OCI-LY7 (cell line): Measurements from ENCODE around the gene ZNF804A. TPM values are rescaled to one million over a fixed set of nuclear protein-coding genes. Genes with fewer than 3 reads are reported as not detected.

Experiments used
- BruUV-seq: library from RNA; stranded (reverse); fragments of 400-500 nt; replicated peaks from 2 replicates; lab custom pipeline; 2021; lab: Mats Ljungman, UMichigan
- CTCF ChIA-PET: fragments of 300-600 bp; sonication (Branson Sonifier 250); formaldehyde crosslinking; loops from one replicate; lab custom pipeline; 2022; ENCODE audit warnings: antibody characterized with exemption; ENCODE audit not compliant: unreplicated experiment; lab: Charles Lee
- POLR2A ChIA-PET: fragments of 300-600 bp; sonication (Branson Sonifier 250); formaldehyde crosslinking; loops from one replicate; lab custom pipeline; 2022; ENCODE audit warnings: antibody characterized with exemption; lab: Charles Lee
- DNase-seq: peaks from one replicate; pipeline ENCODE4 v3.0.0-alpha.2; 2015; ENCODE audit warnings: low spot score
- H2AFZ ChIP-seq: fragments of 200-600 bp; sonication (generic), shearing (Covaris generic); 2 replicates; pipeline ENCODE4 v1.6.1; 2014; ENCODE audit warnings: mild to moderate bottlenecking, antibody characterized with exemption, low read length, moderate library complexity
- H3K27ac ChIP-seq: fragments of 200-600 bp; sonication (generic); 2 replicates; pipeline ENCODE4 v1.5.1; 2014; ENCODE audit warnings: mixed run types, low read depth, mild to moderate bottlenecking, moderate library complexity, low read length, inconsistent platforms; ENCODE audit not compliant: poor library complexity, severe bottlenecking
- H3K36me3 ChIP-seq: fragments of 200-600 bp; sonication (generic); 2 replicates; pipeline ENCODE4 v1.6.1; 2014; ENCODE audit warnings: mild to moderate bottlenecking, antibody characterized with exemption, low read length, moderate library complexity, mixed read lengths; ENCODE audit not compliant: insufficient read depth
- H3K4me1 ChIP-seq: fragments of 200-600 bp; sonication (generic); 2 replicates; pipeline ENCODE4 v1.5.1; 2014; ENCODE audit warnings: mild to moderate bottlenecking, low read length; ENCODE audit not compliant: insufficient read depth, poor library complexity, severe bottlenecking
- H3K4me2 ChIP-seq: fragments of 200-600 bp; sonication (generic); 2 replicates; pipeline ENCODE4 v1.6.1; 2014; ENCODE audit warnings: mild to moderate bottlenecking, low read length
- H3K4me3 ChIP-seq: fragments of 200-600 bp; sonication (generic); 2 replicates; pipeline ENCODE4 v1.5.1; 2014; ENCODE audit warnings: mild to moderate bottlenecking, low read depth, low read length; ENCODE audit not compliant: poor library complexity, severe bottlenecking
- H3K79me2 ChIP-seq: fragments of 200-600 bp; sonication (generic); 2 replicates; pipeline ENCODE4 v1.6.1; 2016; ENCODE audit warnings: low read depth, mild to moderate bottlenecking, low read length, moderate library complexity, mixed read lengths; ENCODE audit not compliant: insufficient read depth
- H3K9me2 ChIP-seq: fragments of 200-600 bp; sonication (generic); 2 replicates; pipeline ENCODE4 v1.6.1; 2016; ENCODE audit warnings: mild to moderate bottlenecking, low read length, mixed read lengths; ENCODE audit not compliant: insufficient read depth
- H3K9me3 ChIP-seq: fragments of 200-600 bp; sonication (generic); 2 replicates; pipeline ENCODE4 v1.6.1; 2014; ENCODE audit warnings: mild to moderate bottlenecking, mixed run types, low read length, mixed read lengths
- H4K20me1 ChIP-seq: fragments of 200-600 bp; sonication (generic); 2 replicates; pipeline ENCODE4 v1.6.1; 2014; ENCODE audit warnings: mild to moderate bottlenecking, antibody characterized with exemption, low read length, moderate library complexity, mixed read lengths; ENCODE audit not compliant: insufficient read depth
- EZH2phosphoT487 ChIP-seq: fragments of 200-600 bp; sonication (generic); IDR thresholded peaks from 2 replicates; pipeline ENCODE4 v1.6.1; 2018; ENCODE audit warnings: low read depth, borderline replicate concordance, mild to moderate bottlenecking, mixed run types, antibody characterized with exemption, low read length, moderate library complexity, mixed read lengths
- intact Hi-C: fragments of 100-400 bp; cut with micrococcal nuclease; formaldehyde crosslinking; loops from one replicate; pipeline ENCODE4 v1.10.0; 2022; ENCODE audit not compliant: unreplicated experiment
- total RNA-seq, 2 experiments: library from RNA; depleted of rRNA in 1 of 2; stranded (reverse); fragments of >200 nt in 1 of 2; shearing (Covaris generic) in 1 of 2; gene quantifications; 2 replicates each; pipeline ENCODE4 v1.2.3, GENCODE V29; 2014 to 2022
- TF ChIP-seq, protein P1 (sequence below): fragments of 200-600 bp; sonication (generic); conservative IDR thresholded peaks from 2 replicates; pipeline ENCODE4 v1.5.1; 2014; ENCODE audit warnings: mild to moderate bottlenecking, antibody characterized with exemption, low read length, moderate library complexity, mixed read lengths

Gene ZNF804A
- total RNA-seq, 2 experiments from 2014 or later, result 14.4 to 19.9 TPM

GRCh38 chr2:184579226-184579625 is 19.1 kb upstream of the ZNF804A start:
- H3K9me2 ChIP-seq, result no peaks in the 10 kb centered on the region
- H3K36me3 ChIP-seq, result no peaks in the 10 kb centered on the region
- H4K20me1 ChIP-seq, result no peaks in the 10 kb centered on the region
- CTCF ChIA-PET, result no interaction called here
- H3K4me3 ChIP-seq, result no peak overlapping the region
- DNase-seq, result no peak
- H3K4me1 ChIP-seq, result no peaks in the 10 kb centered on the region
- POLR2A ChIA-PET, result interaction anchor here (0.6 kb wide), 2 partner anchors 8 to 12 kb away, joined by 3 read pairs; no protein-coding TSS in a partner anchor
- BruUV-seq, result no TSS peak
- no peaks in the 10 kb centered on the region for H3K79me2 ChIP-seq
- intact Hi-C loops, result no loop called here
- H3K27ac ChIP-seq, result no peak overlapping the region
- H2AFZ ChIP-seq, result no peak overlapping the region
- TF ChIP-seq, protein P1, sequence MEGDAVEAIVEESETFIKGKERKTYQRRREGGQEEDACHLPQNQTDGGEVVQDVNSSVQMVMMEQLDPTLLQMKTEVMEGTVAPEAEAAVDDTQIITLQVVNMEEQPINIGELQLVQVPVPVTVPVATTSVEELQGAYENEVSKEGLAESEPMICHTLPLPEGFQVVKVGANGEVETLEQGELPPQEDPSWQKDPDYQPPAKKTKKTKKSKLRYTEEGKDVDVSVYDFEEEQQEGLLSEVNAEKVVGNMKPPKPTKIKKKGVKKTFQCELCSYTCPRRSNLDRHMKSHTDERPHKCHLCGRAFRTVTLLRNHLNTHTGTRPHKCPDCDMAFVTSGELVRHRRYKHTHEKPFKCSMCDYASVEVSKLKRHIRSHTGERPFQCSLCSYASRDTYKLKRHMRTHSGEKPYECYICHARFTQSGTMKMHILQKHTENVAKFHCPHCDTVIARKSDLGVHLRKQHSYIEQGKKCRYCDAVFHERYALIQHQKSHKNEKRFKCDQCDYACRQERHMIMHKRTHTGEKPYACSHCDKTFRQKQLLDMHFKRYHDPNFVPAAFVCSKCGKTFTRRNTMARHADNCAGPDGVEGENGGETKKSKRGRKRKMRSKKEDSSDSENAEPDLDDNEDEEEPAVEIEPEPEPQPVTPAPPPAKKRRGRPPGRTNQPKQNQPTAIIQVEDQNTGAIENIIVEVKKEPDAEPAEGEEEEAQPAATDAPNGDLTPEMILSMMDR, result no peak
- TF ChIP-seq EZH2phosphoT487, result no peak
- no peak overlapping the region for H3K4me2 ChIP-seq
- no peaks in the 10 kb centered on the region for H3K9me3 ChIP-seq

DNA sequence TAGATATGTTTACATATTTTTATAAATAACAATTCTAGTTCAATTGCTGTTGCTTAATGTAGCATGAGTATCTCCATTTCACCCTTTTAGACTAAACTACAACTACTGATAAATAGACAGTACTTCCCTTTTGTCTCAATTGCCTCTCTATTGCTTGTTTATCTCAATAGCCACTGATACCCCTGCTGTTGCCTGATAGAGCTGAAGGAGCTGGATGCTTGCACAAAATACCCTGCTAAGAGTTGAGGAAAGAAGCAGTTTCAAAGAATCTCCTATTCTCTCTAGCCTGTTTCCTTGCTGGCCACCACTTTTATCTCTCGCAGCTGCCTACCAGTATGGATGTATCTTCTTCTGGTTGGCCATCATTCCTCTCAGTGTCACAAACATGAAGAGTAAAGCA is 16.9 kb upstream of the ZNF804A start:
- TF ChIP-seq EZH2phosphoT487, result no peak
- TF ChIP-seq, protein P1, result no peak
- H3K9me3 ChIP-seq, result no peaks in the 10 kb centered on the region; the same call in 1 of the 2 replicates
- H3K79me2 ChIP-seq, result no peaks in the 10 kb centered on the region
- H3K9me2 ChIP-seq, result no peaks in the 10 kb centered on the region
- H3K4me2 ChIP-seq, result no peak overlapping the region
- no peak overlapping the region for H3K27ac ChIP-seq
- CTCF ChIA-PET, result no interaction called here
- no TSS peak for BruUV-seq
- POLR2A ChIA-PET, result no interaction called here
- H4K20me1 ChIP-seq, result no peaks in the 10 kb centered on the region
- H3K4me3 ChIP-seq, result no peak overlapping the region
- H3K36me3 ChIP-seq, result no peaks in the 10 kb centered on the region
- H2AFZ ChIP-seq, result no peak overlapping the region
- DNase-seq, result no peak
- no peaks in the 10 kb centered on the region for H3K4me1 ChIP-seq
- intact Hi-C loops, result no loop called here

DNA sequence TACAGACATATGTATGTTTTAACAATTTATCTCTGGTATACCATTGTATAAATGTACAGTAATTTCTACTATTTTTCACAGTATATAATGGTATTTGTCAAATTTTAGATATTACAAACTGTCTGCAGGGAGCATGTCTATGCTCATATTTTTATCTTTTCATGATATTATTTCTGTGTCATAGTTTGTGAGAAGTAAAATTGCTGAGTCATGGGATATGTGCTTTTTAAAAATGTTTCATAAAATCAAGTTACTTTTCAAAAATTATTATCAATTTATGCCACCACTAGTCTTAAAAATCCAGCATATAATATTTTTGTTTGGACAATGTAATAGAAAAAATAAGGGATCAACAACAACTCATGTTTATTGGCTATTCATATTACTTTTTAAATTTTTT is 9.1 kb upstream of the ZNF804A start:
- Histone ChIP-seq H3K4me2 (no peak overlapping the region), H2AFZ (no peak overlapping the region), H3K4me1 (no peaks in the 10 kb centered on the region), H3K4me3 (no peak overlapping the region), H3K79me2 (no peaks in the 10 kb centered on the region), H3K9me3 (peaks cover 8% of the 10 kb centered on the region; the same call in 1 of the 2 replicates), H3K36me3 (0 out of 2 replicates have a peak, but pooled peaks cover 3% of the 10 kb centered on the region), H4K20me1 (no peaks in the 10 kb centered on the region), H3K9me2 (no peaks in the 10 kb centered on the region; the same call in 1 of the 2 replicates), H3K27ac (no peak overlapping the region)
- BruUV-seq, result no TSS peak
- POLR2A ChIA-PET, result no interaction called here
- intact Hi-C loops, result no loop called here
- DNase-seq, result no peak
- TF ChIP-seq, protein P1, result no peak
- TF ChIP-seq EZH2phosphoT487, result no peak
- CTCF ChIA-PET, result no interaction called here
